ENCODE data around the gene EMCN. TPM values are rescaled to one million over a fixed set of nuclear protein-coding genes. Genes with fewer than 3 reads are reported as not detected.

The EMCN gene
- total RNA-seq, 1 experiment from 2014 or later, result not detected

DNA sequence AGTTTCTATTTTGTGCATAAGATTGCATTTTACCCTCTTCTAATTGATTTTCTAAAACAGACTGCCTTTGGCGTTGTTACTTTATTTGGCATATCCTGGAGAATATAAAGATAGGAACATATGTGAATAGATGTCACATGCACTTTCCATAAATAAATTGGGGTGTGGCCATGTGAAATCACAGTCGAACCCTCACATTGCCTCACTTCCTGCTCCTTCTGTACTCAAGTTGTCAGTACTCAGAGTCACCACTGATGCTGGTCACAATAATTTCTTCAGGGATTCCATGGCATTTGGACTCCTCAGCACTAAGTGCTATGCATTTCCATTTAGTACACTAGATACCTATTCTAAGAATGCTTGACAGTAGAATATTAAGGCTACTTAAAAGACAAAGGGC, 1.4 kb upstream of the EMCN start:
- RAD21 ChIA-PET (ENCODE audit: low non-redundant PET in 1 of 2, low total read pairs in 2 of 2, uncharacterized antibody in 2 of 2, unreplicated experiment in 2 of 2), result no interaction called here
- no peaks in the 10 kb centered on the region for H3K27me3 ChIP-seq (ENCODE audit: insufficient read depth, low read length)
- no peak for ATAC-seq

DNA sequence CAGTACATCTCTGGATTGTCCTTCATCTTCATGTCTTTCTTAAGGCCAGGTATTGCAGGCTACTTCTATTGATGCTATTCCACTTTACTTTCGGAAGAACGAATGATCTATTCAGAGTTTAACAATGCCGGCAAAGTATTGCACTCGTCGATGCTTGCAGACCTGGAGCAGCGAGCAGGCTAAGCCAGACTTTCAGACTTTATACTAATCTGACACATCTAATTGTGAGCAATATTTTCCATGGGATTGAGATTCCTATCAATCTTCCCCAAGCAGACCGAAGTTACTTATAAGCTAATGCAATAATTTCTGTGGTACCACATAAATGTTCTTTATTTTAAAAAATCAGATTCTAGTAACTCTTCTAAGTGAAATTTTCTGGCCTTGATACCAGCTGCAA, 1.6 kb downstream of the EMCN start:
- Histone ChIP-seq H3K79me2 (ENCODE audit: insufficient read depth, low read length) (no peaks in the 10 kb centered on the region), H3K4me1 (ENCODE audit: control insufficient read depth in 1 of 2, insufficient read depth in 2 of 2, low read length in 2 of 2) (no peaks in the 10 kb centered on the region), H3K4me2 (ENCODE audit: low read length) (no peak overlapping the region), H3K27ac (ENCODE audit: low read depth, low read length) (no peak overlapping the region), H3K9me2 (ENCODE audit: insufficient read depth) (no peaks in the 10 kb centered on the region), H3K4me3 (replicated peaks in 1 of 2; ENCODE audit: low read depth in 1 of 2, low read length in 2 of 2) (no peak overlapping the region), H4K20me1 (ENCODE audit: insufficient read depth) (no peaks in the 10 kb centered on the region), H3K36me3 (ENCODE audit: control insufficient read depth in 1 of 2, insufficient read depth in 2 of 2, low read length in 2 of 2) (no peaks in the 10 kb centered on the region), H3K9me3 (ENCODE audit: control insufficient read depth in 1 of 2, insufficient read depth in 1 of 2, low read depth in 1 of 2, low read length in 2 of 2) (no peaks in the 10 kb centered on the region), H3K27me3 (ENCODE audit: insufficient read depth, low read length) (no peaks in the 10 kb centered on the region), H3K9ac (ENCODE audit: low read length) (no peak overlapping the region), H2AFZ (ENCODE audit: low read depth, low read length, poor library complexity, severe bottlenecking) (no peak overlapping the region)
- no TSS peak for BruUV-seq (replicated peaks)
- ATAC-seq, result no peak
- CTCF ChIA-PET, result no interaction called here
- RAD21 ChIA-PET (ENCODE audit: low non-redundant PET in 1 of 2, low total read pairs in 2 of 2, uncharacterized antibody in 2 of 2, unreplicated experiment in 2 of 2), result no interaction called here
- intact Hi-C loops (cut with micrococcal nuclease), result no loop called here
- POLR2A ChIA-PET, result no interaction called here
- DNase-seq (ENCODE audit: low read depth, low spot score), result no peak
- TF ChIP-seq SRF (IDR thresholded peaks at IDR 0.05; ENCODE audit: low read depth), result no peak
- TF ChIP-seq YY1 (IDR thresholded peaks at IDR 0.05; ENCODE audit: extremely low read depth, insufficient replicate concordance, low read depth, low read length), result no peak
- TF ChIP-seq CBX3 (IDR thresholded peaks at IDR 0.05; ENCODE audit: low read depth), result no peak
- no peak for TF ChIP-seq ZNF274 (IDR thresholded peaks at IDR 0.05; ENCODE audit: low read depth, low read length)
- no peak for TF ChIP-seq POLR2AphosphoS5 (IDR thresholded peaks at IDR 0.05; ENCODE audit: low read depth, low read length)
- TF ChIP-seq ELF1 (IDR thresholded peaks at IDR 0.05; ENCODE audit: borderline replicate concordance, low read depth), result no peak
- no peak for TF ChIP-seq RAD21 (IDR thresholded peaks at IDR 0.05; ENCODE audit: low read depth)
- TF ChIP-seq EZH2phosphoT487 (IDR thresholded peaks at IDR 0.05; ENCODE audit: borderline replicate concordance), result no peak
- TF ChIP-seq, protein P1, sequence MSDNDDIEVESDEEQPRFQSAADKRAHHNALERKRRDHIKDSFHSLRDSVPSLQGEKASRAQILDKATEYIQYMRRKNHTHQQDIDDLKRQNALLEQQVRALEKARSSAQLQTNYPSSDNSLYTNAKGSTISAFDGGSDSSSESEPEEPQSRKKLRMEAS (IDR thresholded peaks at IDR 0.05), result no peak
- no peak for TF ChIP-seq ZFX (IDR thresholded peaks at IDR 0.05)
- TF ChIP-seq, protein P2, sequence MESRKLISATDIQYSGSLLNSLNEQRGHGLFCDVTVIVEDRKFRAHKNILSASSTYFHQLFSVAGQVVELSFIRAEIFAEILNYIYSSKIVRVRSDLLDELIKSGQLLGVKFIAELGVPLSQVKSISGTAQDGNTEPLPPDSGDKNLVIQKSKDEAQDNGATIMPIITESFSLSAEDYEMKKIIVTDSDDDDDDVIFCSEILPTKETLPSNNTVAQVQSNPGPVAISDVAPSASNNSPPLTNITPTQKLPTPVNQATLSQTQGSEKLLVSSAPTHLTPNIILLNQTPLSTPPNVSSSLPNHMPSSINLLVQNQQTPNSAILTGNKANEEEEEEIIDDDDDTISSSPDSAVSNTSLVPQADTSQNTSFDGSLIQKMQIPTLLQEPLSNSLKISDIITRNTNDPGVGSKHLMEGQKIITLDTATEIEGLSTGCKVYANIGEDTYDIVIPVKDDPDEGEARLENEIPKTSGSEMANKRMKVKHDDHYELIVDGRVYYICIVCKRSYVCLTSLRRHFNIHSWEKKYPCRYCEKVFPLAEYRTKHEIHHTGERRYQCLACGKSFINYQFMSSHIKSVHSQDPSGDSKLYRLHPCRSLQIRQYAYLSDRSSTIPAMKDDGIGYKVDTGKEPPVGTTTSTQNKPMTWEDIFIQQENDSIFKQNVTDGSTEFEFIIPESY (IDR thresholded peaks at IDR 0.05; ENCODE audit: extremely low read depth, insufficient replicate concordance, low read length), result no peak
- TF ChIP-seq SP1 (IDR thresholded peaks at IDR 0.05; ENCODE audit: low read depth), result no peak
- TF ChIP-seq EGR1 (IDR thresholded peaks at IDR 0.05; ENCODE audit: low read depth), result no peak
- TF ChIP-seq, protein P3, sequence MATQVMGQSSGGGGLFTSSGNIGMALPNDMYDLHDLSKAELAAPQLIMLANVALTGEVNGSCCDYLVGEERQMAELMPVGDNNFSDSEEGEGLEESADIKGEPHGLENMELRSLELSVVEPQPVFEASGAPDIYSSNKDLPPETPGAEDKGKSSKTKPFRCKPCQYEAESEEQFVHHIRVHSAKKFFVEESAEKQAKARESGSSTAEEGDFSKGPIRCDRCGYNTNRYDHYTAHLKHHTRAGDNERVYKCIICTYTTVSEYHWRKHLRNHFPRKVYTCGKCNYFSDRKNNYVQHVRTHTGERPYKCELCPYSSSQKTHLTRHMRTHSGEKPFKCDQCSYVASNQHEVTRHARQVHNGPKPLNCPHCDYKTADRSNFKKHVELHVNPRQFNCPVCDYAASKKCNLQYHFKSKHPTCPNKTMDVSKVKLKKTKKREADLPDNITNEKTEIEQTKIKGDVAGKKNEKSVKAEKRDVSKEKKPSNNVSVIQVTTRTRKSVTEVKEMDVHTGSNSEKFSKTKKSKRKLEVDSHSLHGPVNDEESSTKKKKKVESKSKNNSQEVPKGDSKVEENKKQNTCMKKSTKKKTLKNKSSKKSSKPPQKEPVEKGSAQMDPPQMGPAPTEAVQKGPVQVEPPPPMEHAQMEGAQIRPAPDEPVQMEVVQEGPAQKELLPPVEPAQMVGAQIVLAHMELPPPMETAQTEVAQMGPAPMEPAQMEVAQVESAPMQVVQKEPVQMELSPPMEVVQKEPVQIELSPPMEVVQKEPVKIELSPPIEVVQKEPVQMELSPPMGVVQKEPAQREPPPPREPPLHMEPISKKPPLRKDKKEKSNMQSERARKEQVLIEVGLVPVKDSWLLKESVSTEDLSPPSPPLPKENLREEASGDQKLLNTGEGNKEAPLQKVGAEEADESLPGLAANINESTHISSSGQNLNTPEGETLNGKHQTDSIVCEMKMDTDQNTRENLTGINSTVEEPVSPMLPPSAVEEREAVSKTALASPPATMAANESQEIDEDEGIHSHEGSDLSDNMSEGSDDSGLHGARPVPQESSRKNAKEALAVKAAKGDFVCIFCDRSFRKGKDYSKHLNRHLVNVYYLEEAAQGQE (IDR thresholded peaks at IDR 0.05; ENCODE audit: low read depth), result no peak
- TF ChIP-seq, protein P4, sequence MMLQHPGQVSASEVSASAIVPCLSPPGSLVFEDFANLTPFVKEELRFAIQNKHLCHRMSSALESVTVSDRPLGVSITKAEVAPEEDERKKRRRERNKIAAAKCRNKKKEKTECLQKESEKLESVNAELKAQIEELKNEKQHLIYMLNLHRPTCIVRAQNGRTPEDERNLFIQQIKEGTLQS (IDR thresholded peaks at IDR 0.05), result no peak
- no peak for TF ChIP-seq SIN3A (IDR thresholded peaks at IDR 0.05; ENCODE audit: low read depth)

More for the DNA sequence above, 1.4 kb upstream of the EMCN start:
- no peaks in the 10 kb centered on the region for H3K9me3 ChIP-seq (ENCODE audit: control insufficient read depth in 1 of 2, insufficient read depth in 1 of 2, low read depth in 1 of 2, low read length in 2 of 2)
- H3K4me1 ChIP-seq (ENCODE audit: control insufficient read depth in 1 of 2, insufficient read depth in 2 of 2, low read length in 2 of 2), result no peaks in the 10 kb centered on the region
- H3K79me2 ChIP-seq (ENCODE audit: insufficient read depth, low read length), result no peaks in the 10 kb centered on the region
- H3K9ac ChIP-seq (ENCODE audit: low read length), result no peak overlapping the region
- intact Hi-C loops (cut with micrococcal nuclease), result no loop called here
- no peak overlapping the region for H3K4me2 ChIP-seq (ENCODE audit: low read length)
- no TSS peak for BruUV-seq (replicated peaks)
- no peaks in the 10 kb centered on the region for H3K36me3 ChIP-seq (ENCODE audit: control insufficient read depth in 1 of 2, insufficient read depth in 2 of 2, low read length in 2 of 2)
- H2AFZ ChIP-seq (ENCODE audit: low read depth, low read length, poor library complexity, severe bottlenecking), result no peak overlapping the region
- POLR2A ChIA-PET, result no interaction called here
- no peak overlapping the region for H3K27ac ChIP-seq (ENCODE audit: low read depth, low read length)
- CTCF ChIA-PET, result no interaction called here
- no peak for DNase-seq (ENCODE audit: low read depth, low spot score)
- TF ChIP-seq CEBPB (IDR thresholded peaks at IDR 0.05; ENCODE audit: low read depth), result no peak
- no peak for TF ChIP-seq EGR1 (IDR thresholded peaks at IDR 0.05; ENCODE audit: low read depth)
- no peak overlapping the region for H3K4me3 ChIP-seq (replicated peaks in 1 of 2; ENCODE audit: low read depth in 1 of 2, low read length in 2 of 2)
- H4K20me1 ChIP-seq (ENCODE audit: insufficient read depth), result no peaks in the 10 kb centered on the region
- H3K9me2 ChIP-seq (ENCODE audit: insufficient read depth), result no peaks in the 10 kb centered on the region

Measured in HCT116 (cell line).